ENCODE data around the gene C3orf22. TPM values are rescaled to one million over a fixed set of nuclear protein-coding genes. Genes with fewer than 3 reads are reported as not detected.
"Not testable (repeated sequence)": the region's sequence is repeated elsewhere in the genome, so short reads cannot be mapped to it uniquely, and the experiment has no call there.

The C3orf22 gene, protein sequence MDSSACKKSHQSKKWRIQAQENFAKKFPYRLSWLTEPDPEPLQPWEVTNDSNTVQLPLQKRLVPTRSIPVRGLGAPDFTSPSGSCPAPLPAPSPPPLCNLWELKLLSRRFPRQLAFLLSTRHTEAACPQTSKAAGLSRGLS
- total RNA-seq (2021; fragmentation: NEBNext Ultra II Directional; extraction: Animal tissue kit (Norgen Biotek cat#: 25700)) = not detected
- long read RNA-seq = 0 reads

DNA sequence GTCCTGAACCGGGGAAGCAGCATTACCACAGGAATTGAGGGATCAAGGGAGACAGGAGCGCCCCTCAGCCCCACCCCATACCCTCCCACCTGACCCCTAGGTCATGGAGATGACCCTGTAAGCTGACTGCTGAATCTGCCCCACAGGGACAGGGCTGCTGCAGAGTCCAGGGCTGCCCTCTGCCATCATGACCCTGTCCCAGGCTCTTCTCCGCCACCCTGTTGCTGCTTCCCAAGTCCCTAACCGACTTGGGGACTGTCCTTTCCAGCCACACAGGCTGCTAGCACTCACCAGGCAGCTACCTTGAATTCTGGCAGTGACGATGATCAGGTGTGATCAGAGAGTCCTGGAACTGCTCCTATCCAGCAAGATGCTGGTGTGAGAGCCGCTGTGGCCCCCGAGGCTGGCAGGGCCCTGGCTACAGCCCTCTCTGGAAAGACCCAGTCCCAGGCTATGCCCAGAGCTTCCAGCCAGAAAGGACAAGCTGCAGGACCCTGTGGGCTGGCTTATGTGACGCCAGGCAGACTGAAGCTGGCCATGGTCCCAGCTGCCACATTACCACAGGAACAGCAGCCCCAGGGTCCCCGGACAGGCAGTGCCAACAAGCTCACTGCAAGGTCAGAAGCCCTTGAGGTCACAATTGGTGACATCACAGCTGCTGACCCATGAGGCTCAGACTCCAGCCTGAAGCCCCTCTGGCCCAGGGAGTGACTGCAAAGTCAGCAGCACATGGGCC is at the start of gene C3orf22:
Gene C3orf22 (minus strand): TSS at position 597 of the 736 bp plus-strand sequence. CDS start 5,542 bp downstream, outside the sequence.
- Mint-ChIP-seq H3K27ac (no peak within 1 kb of the TSS), H3K36me3 (ENCODE audit: low read depth) (no peaks in the 10 kb centered on the region), H3K9me3 (peaks cover 6% of the 10 kb centered on the region; the same call in 1 of the 2 replicates), H3K4me3 (no peak within 1 kb of the TSS), H3K27me3 (ENCODE audit: insufficient read depth) (peaks cover 23% of the 10 kb centered on the region), H3K4me1 (ENCODE audit: low read depth) (no peaks in the 10 kb centered on the region)
- DNase-seq = no peak
- TF ChIP-seq, protein P1, sequence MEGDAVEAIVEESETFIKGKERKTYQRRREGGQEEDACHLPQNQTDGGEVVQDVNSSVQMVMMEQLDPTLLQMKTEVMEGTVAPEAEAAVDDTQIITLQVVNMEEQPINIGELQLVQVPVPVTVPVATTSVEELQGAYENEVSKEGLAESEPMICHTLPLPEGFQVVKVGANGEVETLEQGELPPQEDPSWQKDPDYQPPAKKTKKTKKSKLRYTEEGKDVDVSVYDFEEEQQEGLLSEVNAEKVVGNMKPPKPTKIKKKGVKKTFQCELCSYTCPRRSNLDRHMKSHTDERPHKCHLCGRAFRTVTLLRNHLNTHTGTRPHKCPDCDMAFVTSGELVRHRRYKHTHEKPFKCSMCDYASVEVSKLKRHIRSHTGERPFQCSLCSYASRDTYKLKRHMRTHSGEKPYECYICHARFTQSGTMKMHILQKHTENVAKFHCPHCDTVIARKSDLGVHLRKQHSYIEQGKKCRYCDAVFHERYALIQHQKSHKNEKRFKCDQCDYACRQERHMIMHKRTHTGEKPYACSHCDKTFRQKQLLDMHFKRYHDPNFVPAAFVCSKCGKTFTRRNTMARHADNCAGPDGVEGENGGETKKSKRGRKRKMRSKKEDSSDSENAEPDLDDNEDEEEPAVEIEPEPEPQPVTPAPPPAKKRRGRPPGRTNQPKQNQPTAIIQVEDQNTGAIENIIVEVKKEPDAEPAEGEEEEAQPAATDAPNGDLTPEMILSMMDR (IDR thresholded peaks at IDR 0.05) = no peak

DNA sequence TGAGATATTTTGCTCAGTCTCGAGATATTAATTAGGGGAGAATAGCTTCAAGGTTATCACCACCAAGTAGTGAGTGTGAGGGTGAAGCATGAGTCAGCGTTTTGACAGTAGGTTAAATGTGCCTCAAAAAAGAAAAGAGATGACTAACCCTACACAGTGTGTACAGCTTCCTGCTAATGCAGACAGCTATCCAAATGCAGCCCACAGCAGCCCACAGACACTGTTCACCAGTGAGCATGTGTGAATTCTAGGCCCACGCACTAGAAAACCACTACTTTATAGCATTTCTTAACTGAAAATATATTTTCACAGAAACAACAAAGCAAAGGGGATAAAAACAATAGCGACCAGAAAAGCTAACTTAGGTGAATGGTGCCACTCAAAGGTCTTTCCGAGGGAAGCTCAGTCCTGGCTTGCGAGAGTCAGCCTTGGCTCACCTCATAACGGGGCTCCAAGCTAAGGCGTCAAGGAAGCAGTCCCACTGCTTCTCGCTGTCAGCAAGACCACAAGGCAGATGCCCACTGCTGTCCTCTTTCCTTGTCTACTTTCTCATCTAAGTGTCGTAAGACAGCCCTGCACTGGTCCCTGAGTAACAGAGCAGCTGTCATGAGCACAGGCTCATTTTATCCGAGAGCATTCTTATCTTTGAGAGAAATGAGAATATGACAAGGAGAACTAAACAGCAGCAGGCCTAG is 48.6 kb upstream of the C3orf22 start:
- peaks cover 22% of the 10 kb centered on the region for H3K4me1 Mint-ChIP-seq (ENCODE audit: low read depth)
- H3K4me3 Mint-ChIP-seq = no peak overlapping the region
- TF ChIP-seq, protein P1 (IDR thresholded peaks at IDR 0.05) = no peak
- peaks cover 34% of the 10 kb centered on the region for H3K36me3 Mint-ChIP-seq (ENCODE audit: low read depth)
- peak; percentile 59 for DNase-seq
- no peaks in the 10 kb centered on the region for H3K27me3 Mint-ChIP-seq (ENCODE audit: insufficient read depth)
- no peaks in the 10 kb centered on the region for H3K9me3 Mint-ChIP-seq
- H3K27ac Mint-ChIP-seq = peak overlapping the region; percentile 33; the same call in 1 of the 2 replicates

DNA sequence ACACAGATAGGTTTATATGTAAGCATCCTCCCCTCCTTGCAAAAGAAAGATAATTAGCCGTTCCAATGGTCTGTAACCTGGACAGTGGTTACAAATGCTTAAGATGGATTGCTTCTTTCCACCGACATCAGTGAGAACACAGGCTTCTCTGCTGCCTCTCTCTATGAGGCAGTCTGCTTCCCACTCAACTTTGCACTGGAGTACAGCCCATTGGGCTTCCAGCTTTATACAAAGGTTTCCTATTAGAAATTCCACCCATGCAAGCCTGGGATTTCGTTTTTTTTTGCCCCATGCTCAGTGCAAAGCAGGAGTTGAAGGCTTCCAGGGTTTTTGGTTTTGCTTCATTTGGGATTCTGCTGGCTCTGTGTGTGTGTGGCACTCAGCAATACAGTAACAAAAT is 47.3 kb upstream of the C3orf22 start:
- TF ChIP-seq, protein P1 (IDR thresholded peaks at IDR 0.05) = no peak
- no peak overlapping the region for H3K27ac Mint-ChIP-seq
- H3K4me1 Mint-ChIP-seq (ENCODE audit: low read depth) = peaks cover 22% of the 10 kb centered on the region
- H3K27me3 Mint-ChIP-seq (ENCODE audit: insufficient read depth) = no peaks in the 10 kb centered on the region
- no peaks in the 10 kb centered on the region for H3K9me3 Mint-ChIP-seq
- no peak for DNase-seq
- H3K36me3 Mint-ChIP-seq (ENCODE audit: low read depth) = peaks cover 33% of the 10 kb centered on the region
- no peak overlapping the region for H3K4me3 Mint-ChIP-seq

DNA sequence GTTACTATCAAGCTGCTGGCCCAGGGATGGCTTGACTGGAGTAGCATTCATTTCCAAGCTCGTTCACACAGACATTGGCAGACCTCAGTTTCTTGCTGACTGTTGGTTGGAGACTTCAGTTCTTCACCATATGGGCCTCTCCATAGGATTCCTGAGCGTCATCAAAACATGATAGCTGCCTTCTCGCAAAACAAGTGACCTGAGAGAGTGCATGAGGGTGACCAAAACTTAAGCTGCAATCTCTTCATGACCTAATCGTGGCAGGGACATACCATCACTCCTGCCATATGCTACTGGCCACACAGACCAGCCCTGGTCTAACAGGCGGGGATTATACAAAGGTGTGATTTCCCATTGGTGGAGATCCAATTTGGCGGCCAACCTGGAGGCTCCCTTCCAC is 46.0 kb upstream of the C3orf22 start:
- no peak overlapping the region for H3K27ac Mint-ChIP-seq
- H3K9me3 Mint-ChIP-seq = no peaks in the 10 kb centered on the region
- H3K4me1 Mint-ChIP-seq (ENCODE audit: low read depth) = peaks cover 22% of the 10 kb centered on the region
- no peak overlapping the region for H3K4me3 Mint-ChIP-seq
- peaks cover 5% of the 10 kb centered on the region; the same call in 1 of the 2 replicates for H3K27me3 Mint-ChIP-seq (ENCODE audit: insufficient read depth)
- peaks cover 20% of the 10 kb centered on the region for H3K36me3 Mint-ChIP-seq (ENCODE audit: low read depth)
- no peak for DNase-seq
- TF ChIP-seq, protein P1 (IDR thresholded peaks at IDR 0.05) = no peak

DNA sequence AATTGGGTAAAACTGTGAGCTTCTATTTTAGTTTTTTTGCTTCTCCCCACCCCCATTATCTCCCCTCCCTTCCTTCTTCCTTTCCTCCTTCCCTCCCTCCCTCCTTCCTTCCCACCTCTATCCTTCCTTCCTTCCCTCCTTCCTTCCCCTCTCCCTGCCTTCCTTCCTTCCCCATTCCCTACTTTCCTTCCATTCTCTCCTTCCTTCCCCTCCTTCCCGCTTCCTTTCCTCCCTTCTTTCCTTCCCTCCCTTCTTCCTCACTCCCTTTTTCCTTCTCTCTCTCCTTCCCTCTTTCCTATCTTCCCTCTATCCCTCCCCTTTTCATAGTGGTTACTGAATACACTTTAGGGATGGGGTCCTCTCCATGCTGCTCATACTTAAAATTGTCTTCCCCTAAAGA is 40.4 kb upstream of the C3orf22 start:
- Mint-ChIP-seq H3K27ac (no peak overlapping the region), H3K27me3 (ENCODE audit: insufficient read depth) (peaks cover 7% of the 10 kb centered on the region), H3K4me1 (ENCODE audit: low read depth) (peaks cover 5% of the 10 kb centered on the region), H3K36me3 (ENCODE audit: low read depth) (peaks cover 5% of the 10 kb centered on the region), H3K9me3 (no peaks in the 10 kb centered on the region), H3K4me3 (no peak overlapping the region)
- TF ChIP-seq, protein P1 (IDR thresholded peaks at IDR 0.05) = no peak
- no peak for DNase-seq

DNA sequence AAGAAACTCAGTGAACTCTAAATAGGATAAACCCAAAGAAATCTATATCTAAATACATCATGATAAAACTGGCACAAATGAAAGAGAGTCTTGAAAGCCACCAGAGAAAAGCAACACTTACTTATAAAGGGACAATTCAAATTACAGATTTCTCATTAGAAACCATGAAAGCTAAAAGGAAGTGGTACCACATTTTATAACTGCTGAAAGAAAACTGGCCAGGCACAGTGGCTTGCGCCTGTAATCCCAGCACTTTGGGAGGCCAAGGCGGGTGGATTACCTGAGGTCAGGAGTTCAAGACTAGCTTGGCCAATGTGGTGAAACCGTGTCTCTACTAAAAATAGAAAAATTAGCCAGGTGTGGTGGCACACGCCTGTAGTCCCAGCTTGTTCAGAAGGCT is 36.7 kb upstream of the C3orf22 start:
- H3K9me3 Mint-ChIP-seq; H3K27me3 Mint-ChIP-seq (ENCODE audit: insufficient read depth); DNase-seq; H3K36me3 Mint-ChIP-seq (ENCODE audit: low read depth); H3K27ac Mint-ChIP-seq; H3K4me1 Mint-ChIP-seq (ENCODE audit: low read depth); H3K4me3 Mint-ChIP-seq: not testable (repeated sequence)

DNA sequence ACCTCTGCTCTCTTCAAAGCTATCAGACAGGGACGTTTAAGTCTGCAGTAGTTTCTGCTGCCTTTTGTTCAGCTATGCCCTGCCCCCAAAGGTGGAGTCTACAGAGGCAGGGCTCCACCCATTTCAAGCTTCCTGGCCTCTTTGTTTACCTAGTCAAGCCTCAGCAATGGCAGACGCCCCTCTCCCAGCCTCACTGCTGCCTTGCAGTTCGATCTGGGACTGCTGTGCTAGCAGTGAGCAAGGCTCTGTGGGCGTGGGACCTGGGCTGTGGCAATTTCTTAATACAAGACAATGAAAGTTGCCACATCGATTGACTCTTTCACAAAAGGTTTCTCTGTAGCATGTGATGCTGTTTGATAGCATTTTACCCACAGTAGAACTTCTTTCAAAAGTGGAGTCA is 32.8 kb upstream of the C3orf22 start:
- Mint-ChIP-seq H3K27me3 (ENCODE audit: insufficient read depth) (peaks cover 14% of the 10 kb centered on the region), H3K9me3 (peaks cover 14% of the 10 kb centered on the region), H3K36me3 (ENCODE audit: low read depth) (peaks cover 15% of the 10 kb centered on the region; the same call in 1 of the 2 replicates)
- not testable (repeated sequence) for H3K27ac Mint-ChIP-seq; DNase-seq; H3K4me1 Mint-ChIP-seq (ENCODE audit: low read depth); H3K4me3 Mint-ChIP-seq
